ENCODE measurements around the gene DCAF11. TPM values are rescaled to one million over a fixed set of nuclear protein-coding genes. Genes with fewer than 3 reads are reported as not detected.

DCAF11 gene
- total RNA-seq, 1 experiment from 2014 or later = 37.2 TPM

DNA sequence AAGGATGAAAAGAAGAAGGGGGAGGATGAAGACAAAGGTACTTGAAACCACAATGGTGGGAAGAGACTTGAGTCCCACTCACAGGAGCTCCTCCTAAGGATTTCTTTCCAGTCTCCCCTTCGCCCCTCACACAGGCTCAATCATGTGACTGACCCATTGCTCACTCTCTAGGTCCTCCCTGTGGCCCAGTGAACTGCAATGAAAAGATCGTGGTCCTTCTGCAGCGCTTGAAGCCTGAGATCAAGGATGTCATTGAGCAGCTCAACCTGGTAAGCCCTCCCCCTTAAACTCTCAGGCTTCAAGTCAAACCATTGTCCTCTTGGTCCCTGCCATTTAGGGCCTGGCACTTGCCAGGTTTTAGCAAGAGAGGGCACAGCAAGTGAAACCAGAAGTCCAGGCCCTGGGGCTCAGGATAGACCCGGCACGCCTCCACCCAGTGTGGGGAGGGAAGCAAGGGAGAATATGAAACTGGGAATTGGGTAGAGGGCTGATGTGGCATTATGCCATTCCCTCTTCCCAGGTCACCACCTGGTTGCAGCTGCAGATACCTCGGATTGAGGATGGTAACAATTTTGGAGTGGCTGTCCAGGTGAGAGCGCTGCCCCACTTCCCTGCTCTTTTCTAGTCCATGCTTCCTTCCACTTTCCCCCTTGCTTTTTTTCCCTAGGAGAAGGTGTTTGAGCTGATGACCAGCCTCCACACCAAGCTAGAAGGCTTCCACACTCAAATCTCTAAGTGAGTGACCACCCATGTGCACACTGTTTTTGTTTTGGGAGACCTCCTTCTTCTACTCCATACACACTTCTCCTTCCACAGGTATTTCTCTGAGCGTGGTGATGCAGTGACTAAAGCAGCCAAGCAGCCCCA lies 23.2 kb downstream of the DCAF11 start:
- DNase-seq (ENCODE audit: low read depth) = no peak

DNA sequence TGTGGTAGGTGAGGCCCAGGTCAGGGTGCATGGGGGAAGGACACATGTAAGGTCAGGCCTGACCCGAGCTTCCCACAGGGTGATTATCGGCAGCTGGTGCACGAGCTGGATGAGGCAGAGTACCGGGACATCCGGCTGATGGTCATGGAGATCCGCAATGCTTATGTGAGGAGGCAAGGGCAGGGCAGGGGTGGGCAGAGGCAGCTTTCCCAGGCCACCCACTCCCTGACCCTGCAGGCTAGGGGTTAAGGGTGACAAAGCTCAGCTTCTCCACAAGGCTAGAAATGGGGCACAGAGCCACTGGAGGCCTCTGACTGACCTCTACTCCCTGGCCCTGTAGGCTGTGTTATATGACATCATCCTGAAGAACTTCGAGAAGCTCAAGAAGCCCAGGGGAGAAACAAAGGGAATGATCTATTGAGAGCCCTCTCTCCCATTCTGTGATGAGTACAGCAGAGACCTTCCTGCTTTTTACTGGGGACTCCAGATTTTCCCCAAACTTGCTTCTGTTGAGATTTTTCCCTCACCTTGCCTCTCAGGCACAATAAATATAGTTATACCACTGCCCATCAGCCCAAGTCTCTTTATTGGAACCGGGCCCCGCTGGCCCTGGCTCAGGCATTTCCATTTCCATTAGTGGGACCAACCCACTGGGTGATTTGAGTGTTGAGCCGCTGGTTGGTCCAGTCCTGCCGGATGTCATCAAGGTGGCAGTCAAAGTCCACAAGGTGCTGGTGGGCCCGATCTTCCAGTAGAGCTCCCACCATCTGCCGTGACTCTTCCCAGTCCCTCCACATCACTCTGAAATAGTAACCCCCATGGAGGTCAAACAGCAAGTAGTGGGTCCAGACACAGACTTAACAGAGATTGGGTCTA lies 24.1 kb downstream of the DCAF11 start:
- DNase-seq (ENCODE audit: low read depth) = no peak

- DNase-seq (ENCODE audit: low read depth) = no peak
These were observed 24.8 kb downstream of the DCAF11 start for GRCh38 chr14:24139272-24139934.

GRCh38 chr14:24141097-24141880 lies 26.7 kb downstream of the DCAF11 start, which contains the start of gene EMC9:
Gene EMC9, minus strand, starts transcription at chr14:24141591. Its CDS starts 287 bp downstream, at chr14:24141304.
- peak; percentile 100 for DNase-seq (ENCODE audit: low read depth)

- no peak for DNase-seq (ENCODE audit: low read depth)
These were observed 28.9 kb downstream of the DCAF11 start for GRCh38 chr14:24143511-24143910.

DNA sequence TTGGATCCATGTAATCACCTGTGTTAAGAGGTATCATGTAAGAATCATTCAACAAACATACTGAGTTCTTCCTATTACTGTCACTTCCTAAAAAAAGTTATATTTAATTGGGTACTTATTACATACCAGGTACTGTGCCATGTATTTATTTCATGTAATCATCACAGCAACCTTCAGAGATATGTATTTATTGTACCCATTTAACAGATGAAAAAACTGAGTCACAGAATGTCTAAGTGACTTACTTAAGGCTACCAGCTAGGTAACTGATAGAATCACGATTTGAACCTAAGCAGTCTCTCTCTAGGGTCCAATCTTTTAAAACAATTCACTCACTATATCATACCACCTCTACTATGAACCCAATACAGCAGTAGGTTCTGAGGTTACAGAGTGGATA lies 29.9 kb downstream of the DCAF11 start:
- no peak for DNase-seq (ENCODE audit: low read depth)

GRCh38 chr14:24145219-24145618 lies 30.6 kb downstream of the DCAF11 start:
- DNase-seq (ENCODE audit: low read depth) = no peak

- DNase-seq (ENCODE audit: low read depth) = peak; percentile 53
These were observed 31.3 kb downstream of the DCAF11 start for GRCh38 chr14:24145690-24146452.

DNA sequence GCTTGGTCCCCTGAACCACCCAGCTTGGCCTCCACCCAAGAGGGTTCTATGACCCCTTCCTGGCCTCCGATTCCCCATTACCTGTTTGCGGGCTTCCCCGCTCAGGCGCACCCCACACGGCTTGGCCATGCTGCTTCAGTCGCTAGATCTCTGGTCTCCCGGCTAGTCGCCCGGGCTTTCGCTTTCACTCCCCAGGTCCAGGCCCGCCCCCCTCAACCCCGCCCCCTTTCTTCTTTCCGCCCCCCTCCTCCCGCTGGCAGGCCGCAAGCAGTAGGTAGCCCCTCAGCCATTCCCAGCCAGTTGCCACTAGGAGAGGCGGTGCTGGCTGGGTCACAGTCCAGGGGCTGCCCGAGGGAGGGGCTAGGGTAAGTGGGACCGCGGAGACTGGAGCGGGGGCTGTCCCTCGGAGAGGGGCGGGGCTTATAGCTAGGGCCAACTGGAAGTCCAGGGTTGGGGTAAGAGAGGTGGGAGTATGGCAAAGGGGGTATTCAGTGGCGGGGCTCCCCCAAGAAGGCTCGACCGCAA lies 31.9 kb downstream of the DCAF11 start, which contains the start of gene PSME2:
Gene PSME2 (minus strand): TSS at position 158 of the 525 bp plus-strand sequence. CDS start 29 bp downstream, at position 129.
- DNase-seq (ENCODE audit: low read depth) = peak; percentile 96

DNA sequence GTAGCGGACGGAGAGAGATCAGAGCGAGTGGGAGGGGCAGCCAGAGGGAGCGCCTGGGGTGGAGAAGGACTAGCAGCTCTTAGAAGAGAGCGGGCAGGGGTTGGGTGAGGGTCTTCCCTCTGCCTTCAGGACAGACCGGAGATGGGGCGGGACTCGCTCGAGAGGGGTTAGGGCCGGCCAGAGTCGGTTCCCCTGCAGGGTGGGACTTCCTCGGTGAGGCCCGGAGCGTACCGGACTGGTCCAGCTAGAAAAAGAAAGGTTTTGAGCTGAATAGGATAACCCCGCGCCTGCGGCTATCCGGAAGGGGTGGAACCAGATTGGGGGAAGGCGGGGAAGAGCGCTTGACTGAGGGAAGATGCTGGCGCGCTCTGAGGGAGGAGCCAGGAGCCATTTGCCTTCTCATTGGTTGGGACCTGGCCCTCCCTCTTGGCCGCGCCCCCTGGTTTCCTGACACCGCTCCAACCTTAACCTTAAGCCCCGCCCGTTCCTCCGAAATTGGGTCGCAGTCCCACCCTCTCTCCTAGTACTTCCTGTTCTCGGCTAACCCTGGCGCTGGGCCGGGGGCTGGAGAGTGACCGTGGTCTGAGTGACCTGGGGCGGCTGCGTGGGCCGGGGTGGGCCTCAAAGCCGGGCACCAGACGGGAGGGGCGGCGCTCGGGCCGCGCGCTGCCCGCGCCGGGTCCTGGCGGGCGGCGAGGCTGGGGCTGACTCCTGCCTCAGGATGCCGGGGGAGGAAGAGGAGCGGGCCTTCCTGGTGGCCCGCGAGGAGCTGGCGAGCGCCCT lies 32.6 kb downstream of the DCAF11 start, which contains the start of gene RNF31:
Gene RNF31 (plus strand): TSS at position 521 of the 783 bp plus-strand sequence. CDS start 201 bp downstream, at position 722.
- peak; percentile 98 for DNase-seq (ENCODE audit: low read depth)

DNA sequence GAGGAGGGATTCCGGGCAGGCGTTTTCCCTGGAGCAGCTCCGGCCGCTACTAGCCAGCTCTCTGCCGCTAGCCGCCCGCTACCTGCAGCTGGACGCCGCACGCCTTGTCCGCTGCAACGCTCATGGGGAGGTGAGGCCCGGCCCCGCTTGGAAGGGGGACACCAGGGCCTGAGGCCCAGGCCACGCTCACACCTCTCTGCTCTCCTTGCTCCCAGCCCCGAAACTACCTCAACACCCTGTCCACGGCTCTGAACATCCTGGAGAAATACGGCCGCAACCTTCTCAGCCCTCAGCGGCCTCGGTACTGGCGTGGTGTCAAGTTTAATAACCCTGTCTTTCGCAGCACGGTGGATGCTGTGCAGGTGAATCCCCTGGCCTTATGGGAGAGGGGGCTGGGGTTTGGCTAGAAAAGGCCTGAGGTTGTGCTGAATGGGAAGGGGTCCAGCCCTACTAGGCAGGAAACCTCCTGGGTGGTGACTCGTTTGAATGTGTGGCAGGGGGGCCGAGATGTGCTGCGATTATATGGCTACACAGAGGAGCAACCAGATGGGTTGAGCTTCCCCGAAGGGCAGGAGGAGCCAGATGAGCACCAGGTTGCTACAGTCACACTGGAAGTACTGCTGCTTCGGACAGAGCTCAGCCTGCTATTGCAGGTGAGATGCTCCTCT lies 33.3 kb downstream of the DCAF11 start:
- DNase-seq (ENCODE audit: low read depth) = no peak

DNA sequence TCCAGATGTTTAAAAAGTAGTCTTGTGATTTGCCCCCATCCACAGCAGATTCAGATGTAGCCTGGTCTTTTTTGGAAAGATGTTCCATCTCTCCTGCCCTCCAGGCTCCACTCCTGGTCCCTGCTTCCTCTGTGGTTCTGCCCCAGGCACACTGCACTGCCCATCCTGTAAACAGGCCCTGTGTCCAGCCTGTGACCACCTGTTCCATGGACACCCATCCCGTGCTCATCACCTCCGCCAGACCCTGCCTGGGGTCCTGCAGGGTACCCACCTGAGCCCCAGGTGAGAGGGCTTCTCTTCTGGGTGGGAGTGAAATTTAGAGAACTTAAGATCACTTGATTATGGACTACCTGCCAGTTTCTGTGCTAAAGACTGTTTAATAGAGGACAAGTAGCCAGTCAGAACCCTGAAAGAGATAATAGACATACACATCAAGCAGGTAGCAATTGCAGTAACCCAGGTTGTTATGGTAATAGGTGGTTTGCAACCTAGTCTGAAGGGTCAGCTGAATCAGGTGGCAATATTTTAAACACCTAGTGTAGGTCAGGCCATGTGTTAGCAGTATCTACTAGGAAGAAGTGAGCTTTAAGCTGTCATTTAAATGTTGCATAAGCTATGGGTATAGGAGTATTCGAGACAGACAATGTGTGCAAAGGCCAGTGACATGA lies 34.9 kb downstream of the DCAF11 start:
- no peak for DNase-seq (ENCODE audit: low read depth)

DNA sequence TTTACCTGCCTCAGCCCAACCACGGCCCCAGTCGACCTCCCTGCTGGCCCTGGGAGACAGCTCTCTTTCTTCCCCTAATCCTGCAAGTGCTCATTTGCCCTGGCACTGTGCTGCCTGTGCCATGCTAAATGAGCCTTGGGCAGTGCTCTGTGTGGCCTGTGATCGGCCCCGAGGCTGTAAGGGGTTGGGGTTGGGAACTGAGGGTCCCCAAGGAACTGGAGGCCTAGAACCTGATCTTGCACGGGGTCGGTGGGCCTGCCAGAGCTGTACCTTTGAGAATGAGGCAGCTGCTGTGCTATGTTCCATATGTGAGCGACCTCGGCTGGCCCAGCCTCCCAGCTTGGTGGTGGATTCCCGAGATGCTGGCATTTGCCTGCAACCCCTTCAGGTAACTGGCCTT lies 35.5 kb downstream of the DCAF11 start:
- no peak for DNase-seq (ENCODE audit: low read depth)

GRCh38 chr14:24150567-24150966 lies 36.0 kb downstream of the DCAF11 start:
- no peak for DNase-seq (ENCODE audit: low read depth)

GRCh38 chr14:24150993-24151392 lies 36.4 kb downstream of the DCAF11 start:
- no peak for DNase-seq (ENCODE audit: low read depth)

DNA sequence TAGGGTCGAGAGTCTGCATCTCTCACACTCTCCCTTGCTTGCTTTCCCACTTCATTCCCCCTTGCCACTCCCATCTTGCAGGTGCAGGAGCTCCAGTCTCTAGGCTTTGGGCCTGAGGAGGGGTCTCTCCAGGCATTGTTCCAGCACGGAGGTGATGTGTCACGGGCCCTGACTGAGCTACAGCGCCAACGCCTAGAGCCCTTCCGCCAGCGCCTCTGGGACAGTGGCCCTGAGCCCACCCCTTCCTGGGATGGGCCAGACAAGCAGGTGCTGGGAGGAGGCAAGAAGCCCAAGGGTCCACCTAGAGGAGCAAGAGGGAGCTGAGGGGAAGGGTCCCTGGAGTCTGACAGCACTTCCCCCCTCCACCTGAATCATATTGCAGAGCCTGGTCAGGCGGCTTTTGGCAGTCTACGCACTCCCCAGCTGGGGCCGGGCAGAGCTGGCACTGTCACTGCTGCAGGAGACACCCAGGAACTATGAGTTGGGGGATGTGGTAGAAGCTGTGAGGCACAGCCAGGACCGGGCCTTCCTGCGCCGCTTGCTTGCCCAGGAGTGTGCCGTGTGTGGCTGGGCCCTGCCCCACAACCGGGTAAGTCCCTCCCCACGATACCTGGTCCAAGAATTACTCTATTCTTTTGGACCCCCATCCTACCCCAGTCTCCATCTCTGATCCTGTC lies 37.0 kb downstream of the DCAF11 start:
- DNase-seq (ENCODE audit: low read depth) = no peak

GRCh38 chr14:24155100-24155499 lies 40.5 kb downstream of the DCAF11 start:
- no peak for DNase-seq (ENCODE audit: low read depth)
